Measurements from ENCODE around the gene ARMH1.

The ARMH1 gene

DNA sequence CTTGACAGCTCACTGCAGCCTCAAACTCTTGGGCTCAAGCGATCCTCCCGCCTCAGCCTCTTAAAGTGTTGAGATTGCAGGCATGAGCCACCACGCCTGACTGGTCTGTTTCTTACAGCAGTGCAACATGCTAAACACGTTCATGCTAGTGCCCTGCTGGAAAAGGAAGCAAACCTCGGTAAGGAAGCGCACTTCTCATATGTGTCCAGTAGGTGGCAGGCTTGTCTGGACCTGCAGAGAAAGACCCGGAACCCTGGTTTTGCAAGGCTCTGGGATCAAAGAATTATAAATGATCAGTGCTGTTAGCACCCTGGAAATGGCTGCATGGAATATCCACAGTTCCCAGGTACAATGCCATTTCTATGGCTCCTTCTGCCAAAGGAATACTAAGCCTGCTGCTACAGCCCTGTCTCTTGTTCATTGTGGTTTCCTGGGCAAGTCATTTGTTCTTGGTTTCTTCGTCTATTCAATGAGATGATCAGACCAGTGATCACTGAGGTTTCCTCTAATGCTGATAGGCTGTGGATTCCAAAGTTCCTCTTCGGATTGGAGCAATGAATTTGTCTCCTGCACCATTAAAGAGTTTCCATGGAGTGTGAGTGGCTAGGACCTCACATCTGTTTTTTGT, 40.5 kb downstream of the ARMH1 start:
- Histone ChIP-seq H3K4me2 (ENCODE audit: low read depth, low read length) (peak overlapping the region; percentile 56), H3K27me3 (replicated peaks; ENCODE audit: insufficient read depth, low read length) (peaks cover 6% of the 10 kb centered on the region; the same call in 1 of the 2 replicates), H3K4me3 (ENCODE audit: low read length) (0 out of 2 replicates have a peak overlapping the region, but pooled peaks have one; percentile 14), H3F3A (ENCODE audit: insufficient read depth, low read length) (peaks cover 19% of the 10 kb centered on the region), H4K20me1 (ENCODE audit: insufficient read depth, low read length) (no peaks in the 10 kb centered on the region), H3K4me1 (ENCODE audit: low read length) (peaks cover 30% of the 10 kb centered on the region), H3K9me3 (replicated peaks; ENCODE audit: insufficient read depth, low read length) (no peaks in the 10 kb centered on the region), H3K36me3 (replicated peaks; ENCODE audit: insufficient read depth, low read length) (no peaks in the 10 kb centered on the region), H3K9ac (ENCODE audit: low read length) (no peak overlapping the region), H3K9me2 (replicated peaks; ENCODE audit: insufficient read depth, low read length) (no peaks in the 10 kb centered on the region), H3K27ac (ENCODE audit: low read length) (no peak overlapping the region), H3K79me2 (ENCODE audit: low read length) (no peaks in the 10 kb centered on the region), H2AFZ (ENCODE audit: low read length) (peak overlapping the region; percentile 31)
- DNase-seq, result peak; percentile 70
- no peak for TF ChIP-seq EZH2phosphoT487 (IDR thresholded peaks at IDR 0.05; ENCODE audit: low read length)
- TF ChIP-seq, protein P1, sequence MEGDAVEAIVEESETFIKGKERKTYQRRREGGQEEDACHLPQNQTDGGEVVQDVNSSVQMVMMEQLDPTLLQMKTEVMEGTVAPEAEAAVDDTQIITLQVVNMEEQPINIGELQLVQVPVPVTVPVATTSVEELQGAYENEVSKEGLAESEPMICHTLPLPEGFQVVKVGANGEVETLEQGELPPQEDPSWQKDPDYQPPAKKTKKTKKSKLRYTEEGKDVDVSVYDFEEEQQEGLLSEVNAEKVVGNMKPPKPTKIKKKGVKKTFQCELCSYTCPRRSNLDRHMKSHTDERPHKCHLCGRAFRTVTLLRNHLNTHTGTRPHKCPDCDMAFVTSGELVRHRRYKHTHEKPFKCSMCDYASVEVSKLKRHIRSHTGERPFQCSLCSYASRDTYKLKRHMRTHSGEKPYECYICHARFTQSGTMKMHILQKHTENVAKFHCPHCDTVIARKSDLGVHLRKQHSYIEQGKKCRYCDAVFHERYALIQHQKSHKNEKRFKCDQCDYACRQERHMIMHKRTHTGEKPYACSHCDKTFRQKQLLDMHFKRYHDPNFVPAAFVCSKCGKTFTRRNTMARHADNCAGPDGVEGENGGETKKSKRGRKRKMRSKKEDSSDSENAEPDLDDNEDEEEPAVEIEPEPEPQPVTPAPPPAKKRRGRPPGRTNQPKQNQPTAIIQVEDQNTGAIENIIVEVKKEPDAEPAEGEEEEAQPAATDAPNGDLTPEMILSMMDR (IDR thresholded peaks at IDR 0.05; ENCODE audit: low read length), result peak; percentile 96

DNA sequence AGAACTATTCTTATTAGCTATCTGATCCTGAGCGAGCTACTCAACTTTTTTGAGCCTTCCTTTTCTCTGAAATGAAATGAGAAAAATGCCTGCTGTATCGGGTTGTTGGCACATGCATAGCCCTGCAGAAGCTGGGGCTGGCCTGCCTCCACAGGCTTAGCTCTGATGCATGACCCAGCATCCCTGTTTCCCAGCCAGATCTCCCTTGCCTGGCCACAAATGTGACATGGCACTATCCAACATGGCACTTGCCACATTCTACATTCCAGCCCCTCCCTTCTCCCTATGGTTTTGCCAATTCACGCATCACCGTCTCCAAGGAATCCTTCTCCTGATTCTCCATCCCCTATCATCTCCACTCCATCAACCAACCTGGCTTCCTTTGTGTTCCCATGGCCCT, 42.6 kb downstream of the ARMH1 start:
- DNase-seq, result no peak
- Histone ChIP-seq H3K27me3 (replicated peaks; ENCODE audit: insufficient read depth, low read length) (no peaks in the 10 kb centered on the region), H3K9me2 (replicated peaks; ENCODE audit: insufficient read depth, low read length) (no peaks in the 10 kb centered on the region), H3K9ac (ENCODE audit: low read length) (no peak overlapping the region), H3K4me1 (ENCODE audit: low read length) (peaks cover 34% of the 10 kb centered on the region), H3K4me2 (ENCODE audit: low read depth, low read length) (peak overlapping the region; percentile 43; the same call in 1 of the 2 replicates), H3K9me3 (replicated peaks; ENCODE audit: insufficient read depth, low read length) (no peaks in the 10 kb centered on the region), H3F3A (ENCODE audit: insufficient read depth, low read length) (peaks cover 39% of the 10 kb centered on the region), H3K27ac (ENCODE audit: low read length) (no peak overlapping the region), H4K20me1 (ENCODE audit: insufficient read depth, low read length) (no peaks in the 10 kb centered on the region), H3K4me3 (ENCODE audit: low read length) (no peak overlapping the region), H2AFZ (ENCODE audit: low read length) (no peak overlapping the region), H3K36me3 (replicated peaks; ENCODE audit: insufficient read depth, low read length) (no peaks in the 10 kb centered on the region), H3K79me2 (ENCODE audit: low read length) (no peaks in the 10 kb centered on the region)
- TF ChIP-seq EZH2phosphoT487 (IDR thresholded peaks at IDR 0.05; ENCODE audit: low read length) (no peak), EZH2 (optimal IDR thresholded peaks at IDR 0.05; ENCODE audit: low read depth, low read length) (no peak)
- TF ChIP-seq, protein P1 (IDR thresholded peaks at IDR 0.05; ENCODE audit: low read length), result no peak

DNA sequence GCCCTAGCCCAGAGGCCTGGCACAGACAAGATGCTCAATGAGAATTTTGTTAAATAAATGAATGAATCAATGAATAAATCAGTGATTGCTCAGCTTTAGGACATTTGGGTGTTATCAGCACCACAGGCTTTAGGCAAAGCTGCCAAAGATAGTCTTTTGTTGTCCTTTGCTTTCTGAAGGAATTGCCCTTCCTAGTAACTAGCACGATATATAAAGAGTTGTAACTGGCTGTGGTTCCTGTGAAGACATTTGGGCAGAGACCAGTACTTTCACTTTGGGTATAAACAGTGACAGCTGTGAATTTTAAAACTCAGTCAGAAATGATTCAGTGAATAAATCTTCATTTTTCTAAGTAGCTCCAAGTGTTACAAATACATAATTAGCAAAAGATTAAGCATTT, 43.1 kb downstream of the ARMH1 start:
- no peaks in the 10 kb centered on the region for H3K79me2 ChIP-seq (ENCODE audit: low read length)
- H3K4me1 ChIP-seq (ENCODE audit: low read length), result peaks cover 34% of the 10 kb centered on the region

More for the DNA sequence above, 43.1 kb downstream of the ARMH1 start:
- no peak for DNase-seq
- Histone ChIP-seq H3K9me2 (replicated peaks; ENCODE audit: insufficient read depth, low read length) (no peaks in the 10 kb centered on the region), H3K27me3 (replicated peaks; ENCODE audit: insufficient read depth, low read length) (no peaks in the 10 kb centered on the region), H3K4me3 (ENCODE audit: low read length) (no peak overlapping the region), H3K36me3 (replicated peaks; ENCODE audit: insufficient read depth, low read length) (no peaks in the 10 kb centered on the region), H3K9me3 (replicated peaks; ENCODE audit: insufficient read depth, low read length) (no peaks in the 10 kb centered on the region), H4K20me1 (ENCODE audit: insufficient read depth, low read length) (no peaks in the 10 kb centered on the region), H3K27ac (ENCODE audit: low read length) (no peak overlapping the region; the same call in 1 of the 2 replicates), H3F3A (ENCODE audit: insufficient read depth, low read length) (peaks cover 40% of the 10 kb centered on the region), H3K9ac (ENCODE audit: low read length) (0 out of 2 replicates have a peak overlapping the region, but pooled peaks have one; percentile 18), H2AFZ (ENCODE audit: low read length) (no peak overlapping the region), H3K4me2 (ENCODE audit: low read depth, low read length) (peak overlapping the region; percentile 43)
- TF ChIP-seq, protein P1 (IDR thresholded peaks at IDR 0.05; ENCODE audit: low read length), result no peak
- TF ChIP-seq EZH2phosphoT487 (IDR thresholded peaks at IDR 0.05; ENCODE audit: low read length) (no peak), EZH2 (optimal IDR thresholded peaks at IDR 0.05; ENCODE audit: low read depth, low read length) (no peak)
